WTC11 (cell line): Measurements from ENCODE around the gene NOL12. TPM values are rescaled to one million over a fixed set of nuclear protein-coding genes. Genes with fewer than 3 reads are reported as not detected.

Experiments used
- ATAC-seq: fragments of 200-7000 bp; cut with Tn5 transposase; 2 replicates; pipeline ENCODE4 v1.10.0; 2021; ENCODE audit warnings: mild to moderate bottlenecking, moderate library complexity
- CTCF ChIA-PET: fragments of 300-600 bp; sonication (Branson Sonifier 250); formaldehyde crosslinking; loops from one replicate; lab custom pipeline; 2021; ENCODE audit warnings: antibody characterized with exemption; lab: Charles Lee
- POLR2A ChIA-PET: fragments of 350-600 bp; sonication (Branson Sonifier 250); formaldehyde crosslinking; loops from one replicate; lab custom pipeline; 2021; ENCODE audit warnings: antibody characterized with exemption; lab: Charles Lee
- DNase-seq: peaks from one replicate; pipeline ENCODE4 v3.0.0; 2021; ENCODE audit warnings: low spot score
- H3K27ac Mint-ChIP-seq: 2 replicates; pipeline ENCODE4 v1.8.0; 2021; ENCODE audit warnings: mixed read lengths
- H3K27me3 Mint-ChIP-seq: 2 replicates; pipeline ENCODE4 v1.8.0; 2021; ENCODE audit warnings: low read depth, mild to moderate bottlenecking, moderate library complexity, mixed read lengths
- H3K36me3 Mint-ChIP-seq: 2 replicates; pipeline ENCODE4 v1.8.0; 2021; ENCODE audit warnings: mixed read lengths
- H3K4me1 Mint-ChIP-seq: 2 replicates; pipeline ENCODE4 v1.8.0; 2022; ENCODE audit warnings: mixed read lengths
- H3K4me3 Mint-ChIP-seq: 2 replicates; pipeline ENCODE4 v1.8.0; 2021; ENCODE audit warnings: mild to moderate bottlenecking, moderate library complexity, mixed read lengths
- H3K9me3 Mint-ChIP-seq: 2 replicates; pipeline ENCODE4 v1.8.0; 2021; ENCODE audit warnings: mixed read lengths
- GABPB1 ChIP-seq: sonication (generic); formaldehyde crosslinking; IDR thresholded peaks from 2 replicates; pipeline ENCODE4 v1.8.1; 2023; ENCODE audit warnings: mild to moderate bottlenecking, missing genetic modification reagents
- JAZF1 ChIP-seq: fragments of 250-450 bp; sonication (Bioruptor Pico); IDR thresholded peaks from 2 replicates; pipeline ENCODE4 v1.9.0; 2021; ENCODE audit warnings: moderate library complexity, mild to moderate bottlenecking, inconsistent platforms
- SMAD4 ChIP-seq: sonication (generic); formaldehyde crosslinking; IDR thresholded peaks from 2 replicates; pipeline ENCODE4 v1.8.0; 2022; ENCODE audit warnings: mild to moderate bottlenecking, missing genetic modification reagents
- SOX15 ChIP-seq: fragments of 250-450 bp; sonication (Bioruptor Pico); IDR thresholded peaks from 2 replicates; pipeline ENCODE4 v1.9.0; 2021; ENCODE audit warnings: mild to moderate bottlenecking
- total RNA-seq: library from RNA; stranded (reverse); gene quantifications from 3 replicates; pipeline ENCODE4 v1.2.3, GENCODE V29; 2021
- TF ChIP-seq, protein P1 (sequence below): sonication (generic); formaldehyde crosslinking; conservative IDR thresholded peaks from 2 replicates; pipeline ENCODE4 v1.8.1; 2023; ENCODE audit warnings: mild to moderate bottlenecking, low read depth, missing genetic modification reagents, moderate library complexity

The NOL12 gene
- total RNA-seq, 1 experiment from 2014 or later, result 24.9 TPM

DNA sequence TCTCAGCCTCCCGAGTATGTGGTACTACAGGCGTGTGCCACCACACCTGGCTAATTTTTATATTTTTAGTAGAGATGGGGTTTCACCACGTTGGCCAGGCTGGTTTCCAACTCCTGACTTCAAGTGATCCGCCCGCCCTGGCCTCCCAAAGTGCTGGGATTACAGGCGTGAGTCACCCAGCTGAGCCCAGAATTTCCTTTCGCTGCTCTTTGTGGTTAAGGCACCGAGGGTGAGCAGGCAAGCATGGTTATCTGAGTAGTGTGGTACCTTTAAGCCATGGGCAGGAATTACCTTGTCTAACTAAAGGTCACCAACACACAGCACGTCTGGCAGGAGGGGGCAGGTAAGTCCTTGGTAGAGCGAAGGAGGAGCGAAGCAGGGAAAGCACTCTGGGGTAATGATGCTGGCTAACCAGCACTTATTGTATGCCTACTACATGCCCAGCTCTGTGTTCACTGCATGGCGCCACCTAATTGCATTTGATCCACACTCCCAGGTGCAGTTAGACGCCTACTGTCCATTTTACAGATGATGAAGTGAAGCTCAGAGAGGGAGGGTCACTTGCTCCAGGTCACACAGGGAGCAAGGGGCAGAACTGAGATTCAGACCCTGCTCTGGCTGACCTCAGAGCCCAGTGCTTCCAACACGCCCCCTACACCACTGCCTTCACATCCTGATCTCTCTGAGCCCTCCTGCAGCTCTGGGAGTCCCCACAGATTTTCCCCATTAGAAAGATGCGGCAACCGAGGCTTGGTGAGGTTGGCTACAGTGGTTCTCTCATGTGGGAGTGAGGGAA, 56.4 kb downstream of the NOL12 start:
- ChIA-PET CTCF (no interaction called here), POLR2A (no interaction called here)
- DNase-seq, result no peak
- Mint-ChIP-seq H3K4me1 (peaks cover 11% of the 10 kb centered on the region), H3K27ac (no peak overlapping the region), H3K9me3 (no peaks in the 10 kb centered on the region), H3K36me3 (no peaks in the 10 kb centered on the region; the same call in none of the 2 replicates), H3K27me3 (peaks cover 66% of the 10 kb centered on the region), H3K4me3 (no peak overlapping the region)
- TF ChIP-seq SOX15 (no peak), SMAD4 (no peak), GABPB1 (CRISPR knock-in tag) (no peak), JAZF1 (CRISPR knock-in tag) (no peak)
- TF ChIP-seq, protein P1, sequence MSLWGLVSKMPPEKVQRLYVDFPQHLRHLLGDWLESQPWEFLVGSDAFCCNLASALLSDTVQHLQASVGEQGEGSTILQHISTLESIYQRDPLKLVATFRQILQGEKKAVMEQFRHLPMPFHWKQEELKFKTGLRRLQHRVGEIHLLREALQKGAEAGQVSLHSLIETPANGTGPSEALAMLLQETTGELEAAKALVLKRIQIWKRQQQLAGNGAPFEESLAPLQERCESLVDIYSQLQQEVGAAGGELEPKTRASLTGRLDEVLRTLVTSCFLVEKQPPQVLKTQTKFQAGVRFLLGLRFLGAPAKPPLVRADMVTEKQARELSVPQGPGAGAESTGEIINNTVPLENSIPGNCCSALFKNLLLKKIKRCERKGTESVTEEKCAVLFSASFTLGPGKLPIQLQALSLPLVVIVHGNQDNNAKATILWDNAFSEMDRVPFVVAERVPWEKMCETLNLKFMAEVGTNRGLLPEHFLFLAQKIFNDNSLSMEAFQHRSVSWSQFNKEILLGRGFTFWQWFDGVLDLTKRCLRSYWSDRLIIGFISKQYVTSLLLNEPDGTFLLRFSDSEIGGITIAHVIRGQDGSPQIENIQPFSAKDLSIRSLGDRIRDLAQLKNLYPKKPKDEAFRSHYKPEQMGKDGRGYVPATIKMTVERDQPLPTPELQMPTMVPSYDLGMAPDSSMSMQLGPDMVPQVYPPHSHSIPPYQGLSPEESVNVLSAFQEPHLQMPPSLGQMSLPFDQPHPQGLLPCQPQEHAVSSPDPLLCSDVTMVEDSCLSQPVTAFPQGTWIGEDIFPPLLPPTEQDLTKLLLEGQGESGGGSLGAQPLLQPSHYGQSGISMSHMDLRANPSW (CRISPR knock-in tag), result no peak
- no peak for ATAC-seq

Other genes starting within 250 kb of the NOL12 start
- 3.2 to 4.8 TPM (median 3.7 TPM) in 3 replicates for gene MFNG, start 200.0 kb upstream of the NOL12 start, total RNA-seq
- gene CARD10, start 166.9 kb upstream of the NOL12 start, total RNA-seq, result 14.6 to 17.5 TPM (median 16.0 TPM) in 3 replicates
- gene CDC42EP1, start 125.9 kb upstream of the NOL12 start, total RNA-seq, result 9.6 to 12.7 TPM (median 10.4 TPM) in 3 replicates
- 0.33 TPM in 1 of 3 replicates, not detected in the others for gene LGALS2, start 106.3 kb upstream of the NOL12 start, total RNA-seq
- gene GGA1, start 77.5 kb upstream of the NOL12 start, total RNA-seq, result 59.5 to 66.3 TPM (median 61.6 TPM) in 3 replicates
- 35.4 to 39.4 TPM (median 36.6 TPM) in 3 replicates for gene SH3BP1, start 46.7 kb upstream of the NOL12 start, total RNA-seq
- 36.1 to 42.5 TPM (median 42.3 TPM) in 3 replicates for gene PDXP, start 27.6 kb upstream of the NOL12 start, total RNA-seq
- gene LGALS1, start 10.7 kb upstream of the NOL12 start, total RNA-seq, result 17.3 to 23.5 TPM (median 19.2 TPM) in 3 replicates
- 54.0 to 58.9 TPM (median 56.8 TPM) in 3 replicates for gene TRIOBP, start 10.7 kb downstream of the NOL12 start, total RNA-seq
- 33.0 to 36.4 TPM (median 36.3 TPM) in 3 replicates for gene GCAT, start 121.6 kb downstream of the NOL12 start, total RNA-seq
- gene GALR3, start 137.0 kb downstream of the NOL12 start, total RNA-seq, result 0.69 to 0.89 TPM (median 0.79 TPM) in 3 replicates
- 17.1 to 19.1 TPM (median 17.9 TPM) in 3 replicates for gene ANKRD54, start 158.0 kb downstream of the NOL12 start, total RNA-seq
- gene EIF3L, start 163.1 kb downstream of the NOL12 start, total RNA-seq, result 611 to 645 TPM (median 645 TPM) in 3 replicates
- gene MICALL1, start 220.0 kb downstream of the NOL12 start, total RNA-seq, result 34.1 to 47.2 TPM (median 38.6 TPM) in 3 replicates